GM10248 (cell line): Measurements from ENCODE around the gene TMPRSS6.

Experiments used
- CTCF ChIA-PET: fragments of 300-600 bp; sonication (Branson Sonifier 250); formaldehyde crosslinking; extraction: SDS; loops from one replicate; lab custom pipeline; 2021; ENCODE audit warnings: antibody characterized with exemption; lab: Yijun Ruan, JAX
- POLR2A ChIA-PET: fragments of 350-650 bp; sonication (Branson Sonifier 250); formaldehyde crosslinking; extraction: SDS; loops from one replicate; lab custom pipeline; 2020; ENCODE audit warnings: antibody characterized with exemption; lab: Yijun Ruan, JAX
- DNase-seq: peaks from one replicate; pipeline ENCODE4 v3.0.0; 2012; ENCODE audit errors: extremely low spot score
- TF ChIP-seq, protein P1 (sequence below): IDR thresholded peaks from 2 replicates; pipeline ENCODE4 v1.5.1; 2012; ENCODE audit warnings: mild to moderate bottlenecking, low read depth; ENCODE audit errors: extremely low read depth, missing control alignments, control extremely low read depth

TMPRSS6 gene

DNA sequence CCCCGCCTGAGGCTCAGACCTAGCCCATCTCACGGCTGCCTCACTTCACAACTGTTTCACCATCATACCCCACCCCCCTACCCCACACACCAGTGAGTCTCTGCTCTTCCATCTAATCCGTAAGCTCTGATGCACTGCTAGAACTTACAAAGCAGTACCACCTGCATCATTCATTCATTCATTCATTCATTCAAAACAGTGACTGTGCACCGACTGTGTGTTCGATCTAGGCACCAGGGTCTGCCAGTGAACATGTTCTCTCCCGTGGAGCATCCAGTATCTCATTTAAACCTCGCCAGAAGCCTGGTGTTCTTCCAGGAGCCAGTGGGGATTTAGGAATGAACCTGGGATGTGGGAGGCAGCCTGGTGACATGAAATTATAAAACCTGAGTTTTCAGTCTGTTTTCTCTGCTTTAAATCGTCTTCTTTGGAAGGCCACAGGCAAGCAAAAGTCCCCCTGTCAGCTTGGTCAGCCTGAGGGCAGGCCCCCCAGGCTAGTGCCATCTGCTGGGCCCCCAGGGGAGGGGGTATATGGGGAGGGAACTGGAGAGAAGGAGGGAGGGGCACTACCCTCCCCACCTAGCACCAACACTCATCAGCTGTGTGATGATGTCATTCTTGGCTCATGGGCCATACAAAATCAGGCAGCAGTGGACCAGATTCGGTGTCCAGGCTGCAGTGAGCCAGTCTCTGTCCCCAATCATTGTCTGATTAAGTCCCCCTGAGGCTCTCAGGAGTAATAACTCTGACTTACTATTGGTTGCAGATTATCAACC is 18.4 kb downstream of the TMPRSS6 start:
- CTCF ChIA-PET = interaction anchor here (1.2 to 1.5 kb wide), 2 partner anchors 8 to 104 kb away, joined by 3 read pairs; no protein-coding TSS in a partner anchor
- DNase-seq = no peak
- POLR2A ChIA-PET = no interaction called here
- TF ChIP-seq, protein P1, sequence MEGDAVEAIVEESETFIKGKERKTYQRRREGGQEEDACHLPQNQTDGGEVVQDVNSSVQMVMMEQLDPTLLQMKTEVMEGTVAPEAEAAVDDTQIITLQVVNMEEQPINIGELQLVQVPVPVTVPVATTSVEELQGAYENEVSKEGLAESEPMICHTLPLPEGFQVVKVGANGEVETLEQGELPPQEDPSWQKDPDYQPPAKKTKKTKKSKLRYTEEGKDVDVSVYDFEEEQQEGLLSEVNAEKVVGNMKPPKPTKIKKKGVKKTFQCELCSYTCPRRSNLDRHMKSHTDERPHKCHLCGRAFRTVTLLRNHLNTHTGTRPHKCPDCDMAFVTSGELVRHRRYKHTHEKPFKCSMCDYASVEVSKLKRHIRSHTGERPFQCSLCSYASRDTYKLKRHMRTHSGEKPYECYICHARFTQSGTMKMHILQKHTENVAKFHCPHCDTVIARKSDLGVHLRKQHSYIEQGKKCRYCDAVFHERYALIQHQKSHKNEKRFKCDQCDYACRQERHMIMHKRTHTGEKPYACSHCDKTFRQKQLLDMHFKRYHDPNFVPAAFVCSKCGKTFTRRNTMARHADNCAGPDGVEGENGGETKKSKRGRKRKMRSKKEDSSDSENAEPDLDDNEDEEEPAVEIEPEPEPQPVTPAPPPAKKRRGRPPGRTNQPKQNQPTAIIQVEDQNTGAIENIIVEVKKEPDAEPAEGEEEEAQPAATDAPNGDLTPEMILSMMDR = no peak

DNA sequence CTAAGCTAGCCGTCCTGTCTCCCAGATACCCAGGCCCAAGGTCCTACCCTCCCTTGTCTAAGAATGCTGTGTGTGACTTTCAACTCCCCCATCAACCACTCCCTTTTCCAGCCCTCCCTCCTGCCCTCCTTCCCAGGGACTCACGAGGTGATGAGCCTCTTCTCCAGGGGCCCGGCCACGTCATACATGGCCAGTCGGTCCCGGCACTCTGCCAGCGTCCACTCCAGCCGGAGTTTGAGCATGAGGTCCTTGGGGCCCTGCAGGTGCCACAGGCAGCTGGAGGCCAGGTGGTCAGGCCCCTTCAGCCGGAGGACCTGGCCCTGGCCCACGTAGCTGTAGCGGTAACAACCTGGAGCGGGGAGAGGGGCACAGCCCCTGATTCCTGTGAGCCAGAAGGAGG is 20.1 kb downstream of the TMPRSS6 start:
- ChIA-PET POLR2A (no interaction called here), CTCF (interaction anchor here (1.5 to 3.6 kb wide), 4 partner anchors 9 to 110 kb away, joined by 3 to 12 read pairs (median 8); no protein-coding TSS in a partner anchor)
- TF ChIP-seq, protein P1 = no peak
- DNase-seq = no peak

GRCh38 chr22:37088750-37089408 is 20.6 kb downstream of the TMPRSS6 start:
- POLR2A ChIA-PET = no interaction called here
- DNase-seq = peak; percentile 54
- TF ChIP-seq, protein P1 = no peak
- CTCF ChIA-PET = interaction anchor here (1.0 to 3.6 kb wide), 6 partner anchors 9 to 171 kb away, joined by 3 to 12 read pairs (median 6); no protein-coding TSS in a partner anchor

DNA sequence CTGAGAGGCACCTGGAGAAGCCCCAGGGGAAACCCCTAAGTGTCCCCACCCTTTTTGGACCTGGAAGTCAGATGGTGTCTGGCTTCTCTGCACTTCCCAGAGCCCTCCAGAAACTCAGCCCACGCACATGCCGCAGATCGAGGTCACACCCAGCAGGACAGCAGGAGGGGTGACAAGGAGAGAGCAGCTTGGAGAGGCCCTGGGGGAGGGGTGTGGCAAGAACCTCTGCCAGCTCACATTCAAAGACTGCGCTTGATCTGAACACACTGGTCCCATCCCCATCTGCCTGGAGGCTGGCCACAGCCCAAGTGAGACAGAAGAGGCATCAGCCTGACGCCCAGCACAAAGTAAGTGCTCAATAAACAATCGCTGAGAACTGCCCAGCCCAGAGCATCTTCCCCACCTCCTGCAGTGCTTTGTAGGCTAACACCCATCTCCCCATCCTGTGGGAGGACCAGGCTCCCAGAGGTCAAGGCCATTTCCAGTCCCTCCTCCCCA is 21.4 kb downstream of the TMPRSS6 start:
- TF ChIP-seq, protein P1 = no peak
- CTCF ChIA-PET = interaction anchor here (0.9 to 3.6 kb wide), 7 partner anchors 9 to 172 kb away, joined by 3 to 12 read pairs (median 5); no protein-coding TSS in a partner anchor
- POLR2A ChIA-PET = interaction anchor here (1.2 kb wide), 1 partner anchor 51 kb away, joined by 3 read pairs; no protein-coding TSS in a partner anchor
- no peak for DNase-seq

GRCh38 chr22:37086184-37086583 is 23.3 kb downstream of the TMPRSS6 start:
- POLR2A ChIA-PET = no interaction called here
- no peak for DNase-seq
- CTCF ChIA-PET = interaction anchor here (1.1 to 1.6 kb wide), 4 partner anchors 8 to 36 kb away, joined by 3 to 7 read pairs (median 4); no protein-coding TSS in a partner anchor
- TF ChIP-seq, protein P1 = no peak

DNA sequence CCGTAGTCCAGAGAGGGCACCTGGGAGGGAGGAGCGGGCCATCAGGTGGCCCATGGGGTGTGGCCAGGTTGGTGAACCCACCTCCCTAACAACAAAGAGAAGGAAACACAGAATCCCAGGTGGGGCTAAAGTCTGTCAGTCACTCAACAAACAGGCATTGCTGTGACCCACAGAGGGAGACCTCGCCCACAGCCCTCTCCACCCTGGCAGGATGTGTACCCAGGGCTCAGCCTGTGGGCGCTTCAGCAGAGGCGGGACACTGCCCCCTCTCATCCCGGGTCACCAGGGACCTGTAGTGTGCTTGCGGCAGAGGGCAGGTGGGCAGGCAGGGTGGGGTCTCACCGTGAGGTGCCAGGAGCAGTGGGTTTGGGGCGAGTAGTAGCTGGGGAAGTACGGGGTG is 25.1 kb downstream of the TMPRSS6 start:
- ChIA-PET CTCF (interaction anchor here (1.6 kb wide), 1 partner anchor 20 kb away, joined by 4 read pairs; no protein-coding TSS in a partner anchor), POLR2A (no interaction called here)
- no peak for DNase-seq
- TF ChIP-seq, protein P1 = no peak
